GM18511 (cell line): ENCODE measurements around the gene CYTH4.
"Not testable (repeated sequence)": the region's sequence is repeated elsewhere in the genome, so short reads cannot be mapped to it uniquely, and the experiment has no call there.

Experiments used
- ATAC-seq: cut with Tn5 transposase; IDR thresholded peaks from one replicate; pipeline ENCODE4 v1.9.1; 2021; ENCODE audit warnings: mild to moderate bottlenecking, moderate library complexity; ENCODE audit not compliant: unreplicated experiment

The CYTH4 gene

GRCh38 chr22:37326726-37327125, 44.4 kb downstream of the CYTH4 start:
- no peak for ATAC-seq

- ATAC-seq: no peak
Measured at GRCh38 chr22:37328017-37328416, 45.7 kb downstream of the CYTH4 start.

- not testable (repeated sequence) for ATAC-seq
Measured at GRCh38 chr22:37328538-37329237, 46.4 kb downstream of the CYTH4 start.

GRCh38 chr22:37329238-37330140, 47.2 kb downstream of the CYTH4 start:
- no peak for ATAC-seq

GRCh38 chr22:37330200-37331033, 48.1 kb downstream of the CYTH4 start:
- no peak for ATAC-seq

- ATAC-seq: no peak
Measured at GRCh38 chr22:37331034-37331428, 48.7 kb downstream of the CYTH4 start.

- ATAC-seq: no peak
Measured at GRCh38 chr22:37331856-37332536, 49.7 kb downstream of the CYTH4 start.

- ATAC-seq: no peak
Measured at GRCh38 chr22:37333724-37334460, 51.6 kb downstream of the CYTH4 start.

GRCh38 chr22:37334461-37334858, 52.2 kb downstream of the CYTH4 start:
- no peak for ATAC-seq

- no peak for ATAC-seq
Measured at GRCh38 chr22:37334859-37335805, 52.8 kb downstream of the CYTH4 start.

GRCh38 chr22:37335806-37336199, 53.5 kb downstream of the CYTH4 start:
- ATAC-seq: no peak

- ATAC-seq: no peak
Measured at GRCh38 chr22:37336579-37336978, 54.3 kb downstream of the CYTH4 start.

GRCh38 chr22:37337204-37337943, 55.1 kb downstream of the CYTH4 start:
- no peak for ATAC-seq

- ATAC-seq: no peak
Measured at GRCh38 chr22:37338539-37339246, 56.4 kb downstream of the CYTH4 start.

- ATAC-seq: no peak
Measured at GRCh38 chr22:37340331-37341262, 58.3 kb downstream of the CYTH4 start.

GRCh38 chr22:37342065-37342464, 59.8 kb downstream of the CYTH4 start:
- ATAC-seq: no peak
